H1 (cell line): ENCODE data around the gene RIN3. TPM values are rescaled to one million over a fixed set of nuclear protein-coding genes. Genes with fewer than 3 reads are reported as not detected.

ENCODE experiments used
- CTCF ChIA-PET: fragments of 300-600 bp; sonication (Branson Sonifier 250); formaldehyde crosslinking; loops from one replicate; lab custom pipeline; 2021; ENCODE audit not compliant: partially characterized antibody; lab: Charles Lee
- POLR2A ChIA-PET: fragments of 300-600 bp; sonication (Branson Sonifier 250); formaldehyde crosslinking; loops from one replicate; lab custom pipeline; 2021; ENCODE audit warnings: inconsistent platforms; ENCODE audit not compliant: partially characterized antibody; lab: Charles Lee
- DNase-seq, 2 experiments: peaks; one replicate each; pipeline versions ENCODE4 v3.0.0 to v3.0.0-alpha.2; 2010 to 2022; ENCODE audit warnings: low spot score in 2 of 2, low read depth in 1 of 2, mixed read lengths in 1 of 2
- FAIRE-seq: peaks from 2 replicates; lab custom pipeline; 2011; peaks lifted over from hg19 to GRCh38; lab: Jason Lieb, UNC
- H2AFZ ChIP-seq: 2 replicates; pipeline ENCODE4 v1.8.1; 2012; ENCODE audit warnings: low read length, inconsistent platforms
- H2AK5ac ChIP-seq: 2 replicates; pipeline ENCODE4 v1.6.1; 2013; ENCODE audit warnings: low read depth, low read length
- H2BK120ac ChIP-seq: replicated peaks from 2 replicates; pipeline ENCODE3; 2013; ENCODE audit warnings: low read depth, low read length, inconsistent platforms
- H2BK12ac ChIP-seq: 2 replicates; pipeline ENCODE4 v1.6.1; 2013; ENCODE audit warnings: low read depth, low read length
- H2BK15ac ChIP-seq: 2 replicates; pipeline ENCODE4 v1.6.1; 2013; ENCODE audit warnings: low read length
- H2BK20ac ChIP-seq: 2 replicates; pipeline ENCODE4 v1.6.1; 2013; ENCODE audit warnings: low read length
- H2BK5ac ChIP-seq: 2 replicates; pipeline ENCODE4 v1.6.1; 2013; ENCODE audit warnings: low read depth, low read length
- H3K14ac ChIP-seq: 2 replicates; pipeline ENCODE4 v1.6.1; 2013; ENCODE audit warnings: inconsistent platforms; ENCODE audit not compliant: insufficient read length
- H3K18ac ChIP-seq: 2 replicates; pipeline ENCODE4 v1.6.1; 2013; ENCODE audit warnings: low read length; ENCODE audit errors: extremely low read depth
- H3K23ac ChIP-seq: 2 replicates; pipeline ENCODE4 v1.6.1; 2013; ENCODE audit warnings: inconsistent platforms; ENCODE audit not compliant: insufficient read length
- H3K23me2 ChIP-seq: 2 replicates; pipeline ENCODE4 v1.6.1; 2013; ENCODE audit warnings: low read depth, low read length
- H3K27ac ChIP-seq: 2 replicates; pipeline ENCODE4 v1.6.1; 2011; ENCODE audit warnings: low read depth, low read length, inconsistent platforms
- H3K27me3 ChIP-seq, 4 experiments: replicated peaks in 1 of 4; 1 replicate in 1 of 4; 2 replicates in 3 of 4; pipeline versions ENCODE4 v1.6.1 to v1.8.1; 2011 to 2013; ENCODE audit warnings: low read length in 3 of 4, mild to moderate bottlenecking in 3 of 4, inconsistent platforms in 2 of 4, mixed read lengths in 2 of 4, moderate library complexity in 1 of 4; ENCODE audit not compliant: control insufficient read depth in 3 of 4, insufficient read depth in 3 of 4; ENCODE audit errors: extremely low read depth in 1 of 4
- H3K36me3 ChIP-seq, 4 experiments: 2 replicates each; pipeline versions ENCODE4 v1.6.1 to v1.8.1; 2011 to 2013; ENCODE audit warnings: mild to moderate bottlenecking in 4 of 4, low read length in 3 of 4, moderate library complexity in 2 of 4, control low read depth in 1 of 4, inconsistent platforms in 1 of 4; ENCODE audit not compliant: insufficient read depth in 4 of 4, control insufficient read depth in 2 of 4
- H3K4ac ChIP-seq: replicated peaks from 2 replicates; pipeline ENCODE3; 2013; ENCODE audit warnings: low read length, low read depth, mixed read lengths, inconsistent platforms; ENCODE audit not compliant: insufficient read length
- H3K4me1 ChIP-seq, 4 experiments: replicated peaks in 1 of 4; 1 replicate in 1 of 4; 2 replicates in 3 of 4; pipeline versions ENCODE4 v1.6.1 to v1.8.1; 2011 to 2013; ENCODE audit warnings: low read length in 3 of 4, inconsistent platforms in 2 of 4, mixed read lengths in 1 of 4; ENCODE audit not compliant: insufficient read depth in 4 of 4, control insufficient read depth in 3 of 4
- H3K4me2 ChIP-seq, 2 experiments: 2 replicates each; pipeline versions ENCODE4 v1.6.1 to v1.8.1; 2011 to 2013; ENCODE audit warnings: low read depth in 2 of 2, low read length in 2 of 2, control low read depth in 1 of 2, inconsistent platforms in 1 of 2, mild to moderate bottlenecking in 1 of 2; ENCODE audit not compliant: insufficient read depth in 1 of 2
- H3K4me3 ChIP-seq, 4 experiments: fragments of 200-600, 300-600 bp in 1 of 4; sonication (generic), shearing (Covaris generic), sonication (Bioruptor Twin) in 1 of 4; 2 replicates each; pipeline versions ENCODE4 v1.5.1 to v1.8.1; 2011 to 2016; ENCODE audit warnings: low read length in 4 of 4, low read depth in 3 of 4, control low read depth in 2 of 4, inconsistent platforms in 2 of 4, mild to moderate bottlenecking in 2 of 4, mixed read lengths in 1 of 4, moderate library complexity in 1 of 4; ENCODE audit not compliant: insufficient read depth in 2 of 4; ENCODE audit errors: extremely low read depth in 1 of 4
- H3K56ac ChIP-seq: replicated peaks from 2 replicates; pipeline ENCODE3; 2013; ENCODE audit warnings: low read depth, mild to moderate bottlenecking, mixed read lengths, low read length, inconsistent platforms; ENCODE audit not compliant: insufficient read length
- H3K79me1 ChIP-seq: 2 replicates; pipeline ENCODE4 v1.6.1; 2013; ENCODE audit warnings: low read depth, low read length, control low read depth
- H3K79me2 ChIP-seq, 2 experiments: 2 replicates each; pipeline versions ENCODE4 v1.6.1 to v1.8.1; 2012 to 2013; ENCODE audit warnings: low read length in 2 of 2, mild to moderate bottlenecking in 2 of 2, inconsistent platforms in 1 of 2; ENCODE audit not compliant: insufficient read depth in 2 of 2, control insufficient read depth in 1 of 2
- H3K9ac ChIP-seq, 4 experiments: replicated peaks in 1 of 4; 1 replicate in 1 of 4; 2 replicates in 3 of 4; pipeline versions ENCODE4 v1.6.1 to v1.8.1; 2011 to 2013; ENCODE audit warnings: low read depth in 3 of 4, low read length in 3 of 4, control low read depth in 2 of 4, mild to moderate bottlenecking in 2 of 4, moderate library complexity in 2 of 4, inconsistent platforms in 1 of 4; ENCODE audit errors: extremely low read depth in 1 of 4
- H3K9me3 ChIP-seq, 2 experiments: 2 replicates each; pipeline versions ENCODE4 v1.6.1 to v1.8.1; 2012 to 2013; ENCODE audit warnings: mild to moderate bottlenecking in 2 of 2, moderate library complexity in 2 of 2, control low read depth in 1 of 2, inconsistent platforms in 1 of 2, low read depth in 1 of 2, low read length in 1 of 2, mixed read lengths in 1 of 2; ENCODE audit not compliant: insufficient read depth in 2 of 2
- H4K20me1 ChIP-seq, 2 experiments: replicated peaks in 1 of 2; 2 replicates each; pipeline versions ENCODE3 to v1.8.1; 2011 to 2013; ENCODE audit warnings: inconsistent platforms in 2 of 2, low read length in 2 of 2, mild to moderate bottlenecking in 1 of 2; ENCODE audit not compliant: insufficient read depth in 2 of 2, control insufficient read depth in 1 of 2
- H4K5ac ChIP-seq: 2 replicates; pipeline ENCODE4 v1.6.1; 2013; ENCODE audit warnings: low read length, low read depth, mixed read lengths, inconsistent platforms; ENCODE audit not compliant: insufficient read length
- H4K8ac ChIP-seq: 2 replicates; pipeline ENCODE4 v1.8.0; 2013; ENCODE audit warnings: mild to moderate bottlenecking, moderate library complexity, low read length, inconsistent platforms; ENCODE audit not compliant: insufficient read depth; ENCODE audit errors: extremely low read depth
- H4K91ac ChIP-seq: replicated peaks from 2 replicates; pipeline ENCODE3; 2013; ENCODE audit warnings: low read length, mixed read lengths, inconsistent platforms; ENCODE audit not compliant: insufficient read length
- NANOG ChIP-seq: IDR thresholded peaks from 2 replicates; pipeline ENCODE4 v1.6.1; 2011; ENCODE audit warnings: low read length, low read depth, mild to moderate bottlenecking, inconsistent platforms; ENCODE audit not compliant: insufficient read depth, poor library complexity, severe bottlenecking
- WGBS, 2 experiments: shearing (Covaris generic) in 1 of 2; methylation state at CpG; one replicate each; pipeline versions ENCODE4 v1.1.6 to v1.1.7; 2013 to 2015; ENCODE audit warnings: low lambda C conversion rate in 2 of 2, mixed read lengths in 2 of 2, inconsistent platforms in 1 of 2, low coverage in 1 of 2, missing lambda C conversion rate in 1 of 2; ENCODE audit not compliant: insufficient replicate concordance in 2 of 2, insufficient coverage in 1 of 2, insufficient read length in 1 of 2; ENCODE audit errors: extremely low coverage in 1 of 2, missing lambda C conversion rate in 1 of 2; 5-methylcytosine and 5-hydroxymethylcytosine counted together
- polyA plus RNA-seq, 7 experiments: library from polyadenylated mRNA; depleted of rRNA in 3 of 7; stranded (reverse) in 5 of 7; unstranded in 2 of 7; fragments of >200 nt in 5 of 7; fragments of 200-250 nt in 2 of 7; gene quantifications; 1 replicate in 5 of 7; 2 replicates in 1 of 7; 4 replicates in 1 of 7; pipeline versions ENCODE4 v1.2.1 to v1.2.3, GENCODE V29; 2011 to 2013; ENCODE audit warnings: missing spikeins in 2 of 7, mixed read lengths in 2 of 7
- total RNA-seq: library from RNA; stranded (reverse); fragmentation: NEBNext Ultra II Directional; extraction: Animal tissue kit (Norgen Biotek cat#: 25700); gene quantifications from 2 replicates; pipeline ENCODE4 v1.2.1, GENCODE V29; 2021

RIN3 gene
- total and polyA plus RNA-seq, 2 of the 8 experiments (the other 6 are each of a cell fraction or from before 2014, with no cell fraction given): 0.59 to 1.5 TPM

DNA sequence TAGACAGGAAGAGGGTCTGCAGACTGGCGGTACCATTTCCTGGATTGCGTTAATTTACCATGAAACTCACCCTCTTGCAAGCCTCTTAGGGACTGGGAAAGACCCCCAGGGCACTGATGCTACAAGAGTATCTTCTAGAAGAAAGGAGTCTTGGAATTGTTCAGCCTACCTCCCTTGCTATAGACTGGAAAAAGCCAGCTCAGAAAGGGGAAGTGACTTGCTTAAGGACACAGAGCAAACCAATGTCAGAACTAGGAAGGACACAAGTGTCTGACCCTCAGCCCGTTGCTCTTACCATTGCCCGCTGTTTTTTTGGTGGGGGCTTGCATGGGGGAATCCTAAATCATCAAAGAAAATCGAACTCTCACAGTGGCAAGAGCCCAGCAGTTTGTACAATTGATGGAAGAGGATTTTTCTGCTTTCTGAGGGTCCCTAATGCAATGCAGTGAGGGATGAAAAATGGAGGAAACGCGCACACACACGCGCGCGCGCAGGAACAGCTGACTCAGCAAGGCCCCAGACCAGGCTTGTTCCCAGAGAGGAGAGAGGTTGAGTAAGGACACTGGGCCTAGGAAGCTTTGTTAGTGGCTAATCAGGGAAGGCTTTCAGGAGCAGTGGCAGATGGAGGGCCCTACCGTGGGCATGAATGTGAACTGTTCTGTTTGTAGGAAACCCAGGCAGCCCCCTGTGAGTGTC lies 50.9 kb downstream of the RIN3 start:
- no peak overlapping the region for H3K4ac ChIP-seq
- no peak overlapping the region for H3K27ac ChIP-seq
- no peak overlapping the region for H4K91ac ChIP-seq
- H3K4me2 ChIP-seq: no peak overlapping the region
- H3K79me1 ChIP-seq: no peaks in the 10 kb centered on the region
- H3K27me3 ChIP-seq: no peaks in the 10 kb centered on the region
- WGBS, 2 experiments: 92% methylated on average over 13 of the region's 13 CpGs; no CpG with 5 or more reads in 1 of the 2 experiments
- no peak overlapping the region for H3K4me3 ChIP-seq
- H2BK5ac ChIP-seq: no peak overlapping the region
- H2AFZ ChIP-seq: no peak overlapping the region
- H3K36me3 ChIP-seq: no peaks in the 10 kb centered on the region
- H2BK15ac ChIP-seq: no peak overlapping the region
- no peak overlapping the region for H2BK12ac ChIP-seq
- no peak for TF ChIP-seq NANOG
- TF ChIP-seq, all 59 proteins: peak for 0
- Histone ChIP-seq H3K56ac (no peak overlapping the region), H3K14ac (no peak overlapping the region), H3K79me2 (no peaks in the 10 kb centered on the region), H3K9me3 (no peaks in the 10 kb centered on the region; a peak in 1 of 4 replicates), H3K23me2 (no peaks in the 10 kb centered on the region), H3K23ac (no peak overlapping the region), H2BK20ac (no peak overlapping the region), H3K9ac (no peak overlapping the region), H3K18ac (no peak overlapping the region), H2AK5ac (no peak overlapping the region), H2BK120ac (no peak overlapping the region), H4K20me1 (no peaks in the 10 kb centered on the region), H4K5ac (no peak overlapping the region), H3K4me1 (no peaks in the 10 kb centered on the region), H4K8ac (no peak overlapping the region)
- FAIRE-seq (no peak), DNase-seq (no peak)
- POLR2A ChIA-PET: interaction anchor here (0.7 to 1.3 kb wide), 2 partner anchors 9 to 369 kb away, joined by 3 to 5 read pairs; no protein-coding TSS in a partner anchor
- CTCF ChIA-PET: interaction anchor here (1.0 to 2.5 kb wide), 5 partner anchors 23 to 83 kb away, joined by 3 to 9 read pairs (median 3); no protein-coding TSS in a partner anchor
